Activated CD4-positive, alpha-beta T cell treated with anti-CD3 and anti-CD28 coated beads, Interleukin-2, amount 50 U/mL, for 24 hours (primary cell): ENCODE results near the gene JAKMIP1.

Source experiments
- DNase-seq, 2 donors: peaks; one replicate each; pipeline ENCODE4 v3.0.0-alpha.2; 2020; ENCODE audit warnings: low read depth in 1 of 2, low spot score in 1 of 2

The JAKMIP1 gene

DNA sequence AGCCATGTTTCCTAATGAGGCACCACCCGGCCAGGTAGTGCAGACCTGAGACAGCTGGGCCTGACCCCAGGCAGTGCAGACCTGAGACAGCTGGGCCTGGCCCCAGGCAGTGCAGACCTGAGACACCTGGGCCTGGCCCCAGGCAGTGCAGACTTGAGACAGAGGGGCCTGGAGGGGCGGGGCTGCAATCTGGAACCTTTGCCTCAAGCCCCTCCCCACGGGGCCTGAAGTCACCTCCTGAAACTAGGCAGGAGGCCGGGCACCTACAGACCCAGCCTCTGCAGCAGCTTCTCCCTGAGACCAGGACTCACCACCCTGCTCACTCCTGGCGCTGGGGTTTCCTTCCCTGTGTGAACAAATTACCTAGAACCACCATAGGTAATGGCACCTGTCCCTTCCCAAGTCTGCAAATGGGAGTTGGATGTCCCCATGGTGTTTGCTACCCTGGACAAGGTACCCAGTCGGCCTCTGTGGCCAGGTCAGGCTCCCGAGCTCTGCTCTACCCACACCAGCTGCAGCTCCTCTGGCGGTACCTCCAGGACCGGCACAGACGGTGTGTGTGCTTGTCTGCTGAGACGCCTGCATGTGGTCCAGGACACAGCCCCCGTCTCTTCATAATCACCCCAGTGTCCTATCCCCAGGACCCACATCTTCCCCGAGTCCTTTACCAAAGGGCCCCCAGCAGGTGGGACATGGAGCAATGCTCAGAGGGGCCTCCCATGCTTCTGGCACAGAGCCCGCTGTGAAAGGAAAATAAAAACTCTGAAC, 129.0 kb downstream of the JAKMIP1 start:
- no peak for DNase-seq

DNA sequence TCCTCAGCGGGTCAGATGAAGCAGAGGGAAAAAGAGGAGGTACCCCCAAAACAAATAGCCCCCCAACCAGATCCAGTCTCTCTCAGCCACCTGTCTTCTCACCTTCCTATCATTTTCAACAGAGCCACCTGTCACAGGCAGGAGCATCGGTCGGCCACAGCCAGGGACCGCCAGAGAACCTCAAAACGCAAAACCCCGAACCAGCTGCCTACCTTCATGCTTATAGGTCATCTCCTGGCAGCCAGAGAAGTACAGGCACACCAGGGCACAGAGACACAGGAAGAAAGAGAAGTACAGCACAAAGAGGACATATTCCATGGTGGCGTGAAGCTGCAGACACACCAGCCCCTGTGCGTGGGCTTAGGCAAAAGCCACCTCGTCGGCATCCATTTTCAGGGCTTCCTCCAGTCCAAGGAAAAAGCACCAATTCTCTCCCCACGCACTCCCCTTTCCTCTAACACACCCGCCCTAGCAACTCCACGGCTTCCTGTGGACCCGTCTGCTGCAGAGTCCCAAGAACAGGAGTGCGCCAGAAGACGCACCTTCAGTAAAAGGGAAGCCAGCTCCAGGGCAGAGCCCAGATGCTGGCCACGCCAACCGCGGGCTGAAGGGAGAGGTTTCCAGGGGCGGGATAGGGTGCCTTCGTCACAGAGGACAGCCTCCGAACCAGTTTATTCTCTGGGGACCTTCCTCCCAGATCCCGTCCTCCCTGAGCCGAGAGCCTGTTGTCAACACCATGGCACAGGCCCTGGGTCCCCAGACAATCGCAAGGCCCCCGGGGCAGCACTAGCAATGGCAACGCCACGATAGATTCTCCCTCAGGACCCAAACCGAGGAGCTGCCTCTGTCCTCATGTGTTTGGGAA, 130.3 kb downstream of the JAKMIP1 start:
- DNase-seq: no peak

DNA sequence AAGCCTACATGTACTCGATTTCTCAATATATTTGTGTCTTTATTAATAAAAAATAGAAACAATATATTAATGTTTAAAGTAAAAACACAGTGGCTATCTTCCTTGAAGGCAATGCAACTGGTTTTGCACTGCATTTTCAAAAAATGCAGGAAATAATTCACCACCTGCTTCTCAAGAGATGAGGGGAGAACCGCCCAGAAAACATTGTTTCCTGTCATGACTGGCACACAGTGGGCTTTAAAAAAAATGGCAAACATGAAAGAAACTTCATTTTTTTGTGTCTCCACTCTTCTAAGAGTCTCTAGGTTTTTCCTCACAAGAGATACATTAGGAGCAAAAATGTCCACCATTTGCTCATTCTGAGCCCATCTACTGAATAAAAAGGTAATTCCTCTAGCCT, 131.4 kb downstream of the JAKMIP1 start:
- DNase-seq: no peak

DNA sequence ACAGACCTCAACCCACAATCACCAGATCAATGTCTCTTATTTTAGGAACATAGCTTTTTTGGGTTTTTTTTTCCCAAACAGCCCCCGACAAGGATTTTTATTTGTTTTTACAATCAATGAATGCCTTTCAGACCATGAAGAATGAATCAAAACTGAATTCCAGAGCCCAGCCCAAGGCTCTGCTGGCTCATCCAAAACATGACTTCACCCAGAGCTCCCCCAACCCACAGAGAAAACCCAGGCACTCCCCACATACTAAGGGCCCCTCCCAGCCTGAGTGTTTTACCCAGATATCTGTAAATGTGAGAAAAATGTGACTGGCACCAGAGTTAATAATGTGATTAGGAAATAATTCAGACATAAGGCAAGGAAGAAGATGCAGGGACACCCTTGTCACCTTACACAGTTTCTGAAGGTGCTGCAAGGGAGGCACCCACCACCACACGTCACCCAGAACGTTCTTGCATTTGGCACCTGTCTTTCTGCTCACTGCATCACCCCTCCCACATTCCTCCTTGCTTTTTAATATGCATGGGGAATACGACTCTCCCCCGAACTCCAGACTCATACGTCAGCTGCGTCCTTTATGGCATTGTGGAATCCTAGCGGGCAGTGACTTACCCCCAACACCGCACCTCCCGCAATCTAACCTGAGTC, 134.3 kb downstream of the JAKMIP1 start:
- DNase-seq: no peak

DNA sequence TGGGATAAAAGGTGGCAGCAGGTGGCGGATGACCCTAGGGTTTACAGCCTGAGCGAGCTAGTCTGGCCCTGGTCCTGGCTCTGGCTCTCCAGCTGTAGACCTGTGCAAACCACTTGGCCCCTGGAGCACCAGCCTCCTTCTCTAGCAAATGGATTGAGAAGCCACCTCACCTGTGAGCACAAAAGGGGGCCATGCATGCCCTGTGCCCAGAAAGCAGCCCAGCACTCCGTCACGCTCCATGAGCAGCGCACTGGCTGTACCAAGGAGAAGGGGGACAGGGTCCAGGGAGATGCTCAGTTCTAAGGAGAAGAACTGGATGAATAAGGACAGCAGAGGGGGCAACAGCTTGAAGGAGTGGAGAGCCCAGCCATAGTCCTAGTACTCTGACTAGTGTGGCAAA, 135.2 kb downstream of the JAKMIP1 start:
- DNase-seq: no peak

DNA sequence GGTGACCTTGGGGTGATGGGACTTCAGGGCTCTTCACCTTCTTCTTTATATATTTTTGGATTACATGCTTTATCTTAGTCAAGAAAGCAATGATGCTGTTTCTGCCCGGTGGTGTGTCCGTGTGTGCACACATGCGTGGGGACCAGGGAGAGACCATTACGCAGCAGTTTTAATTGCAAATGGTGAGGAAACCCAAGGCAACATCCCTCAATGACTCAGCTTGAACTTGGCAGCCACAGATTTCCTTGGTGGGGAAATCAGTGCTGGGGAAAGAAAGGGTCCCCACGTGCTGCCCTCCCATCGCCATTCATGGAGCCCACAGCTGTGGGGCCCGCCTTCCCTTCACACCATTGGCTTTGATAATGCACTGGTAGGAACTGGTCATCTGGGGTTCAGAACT, 136.0 kb downstream of the JAKMIP1 start:
- DNase-seq: no peak

DNA sequence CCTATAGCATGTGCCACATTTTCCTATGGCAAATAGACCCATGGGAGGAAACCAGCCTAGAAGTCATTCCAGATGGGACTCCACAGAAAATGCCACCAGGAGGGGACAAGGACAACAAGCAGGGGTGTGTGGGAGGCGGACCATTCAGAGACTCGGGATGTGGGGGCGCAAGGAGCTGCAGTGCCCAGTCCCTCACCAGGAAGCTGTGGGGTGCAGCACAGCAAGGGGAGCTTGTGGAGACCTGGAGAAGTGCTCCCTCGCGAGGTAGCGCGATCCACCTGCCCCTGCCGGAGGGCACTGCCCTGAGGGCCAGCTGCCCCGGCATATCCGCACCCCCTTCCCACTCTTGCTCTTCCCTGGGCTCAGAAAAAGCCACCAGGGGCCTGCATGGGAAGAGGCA, 136.7 kb downstream of the JAKMIP1 start:
- no peak for DNase-seq

DNA sequence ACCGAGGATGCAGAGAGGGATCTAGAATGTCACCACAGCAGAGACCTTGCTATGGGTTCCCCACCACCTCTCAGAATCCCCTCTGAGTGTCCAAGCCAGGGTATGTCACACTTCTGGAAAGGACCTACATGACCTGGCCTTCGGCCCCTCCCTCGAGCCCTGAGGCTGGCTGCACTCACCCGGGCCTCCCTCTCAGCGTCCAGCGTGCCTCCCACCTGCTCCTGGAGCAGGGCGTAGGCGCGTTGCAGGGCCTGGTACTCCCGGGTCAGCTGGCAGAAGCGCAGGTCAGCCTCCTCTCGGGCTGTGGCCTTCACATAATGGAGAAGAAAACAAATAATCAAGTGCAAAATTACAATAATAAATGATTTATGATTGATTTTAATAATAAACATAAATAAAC, 138.2 kb downstream of the JAKMIP1 start:
- DNase-seq: no peak

DNA sequence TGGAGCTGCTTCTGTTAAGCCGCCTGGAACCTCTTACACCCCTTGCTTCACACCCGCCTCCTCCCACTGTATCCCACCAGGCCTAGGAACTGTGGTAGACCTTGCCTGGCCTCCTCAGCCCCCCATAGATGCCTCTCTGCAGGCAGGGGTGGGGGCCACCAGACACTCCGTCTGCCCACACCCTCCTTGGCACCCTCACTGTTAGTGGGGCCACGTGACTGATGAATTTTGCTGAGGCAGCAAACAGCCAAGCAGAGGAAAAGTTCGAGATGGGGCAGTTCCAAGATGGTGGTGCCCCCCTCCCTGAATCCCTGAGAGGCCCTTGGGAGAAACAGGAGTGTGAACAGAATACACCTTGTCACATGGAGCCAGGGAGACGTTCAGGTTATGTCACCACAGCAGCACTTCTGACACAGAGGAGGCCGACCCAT, 141.0 kb downstream of the JAKMIP1 start:
- no peak for DNase-seq

DNA sequence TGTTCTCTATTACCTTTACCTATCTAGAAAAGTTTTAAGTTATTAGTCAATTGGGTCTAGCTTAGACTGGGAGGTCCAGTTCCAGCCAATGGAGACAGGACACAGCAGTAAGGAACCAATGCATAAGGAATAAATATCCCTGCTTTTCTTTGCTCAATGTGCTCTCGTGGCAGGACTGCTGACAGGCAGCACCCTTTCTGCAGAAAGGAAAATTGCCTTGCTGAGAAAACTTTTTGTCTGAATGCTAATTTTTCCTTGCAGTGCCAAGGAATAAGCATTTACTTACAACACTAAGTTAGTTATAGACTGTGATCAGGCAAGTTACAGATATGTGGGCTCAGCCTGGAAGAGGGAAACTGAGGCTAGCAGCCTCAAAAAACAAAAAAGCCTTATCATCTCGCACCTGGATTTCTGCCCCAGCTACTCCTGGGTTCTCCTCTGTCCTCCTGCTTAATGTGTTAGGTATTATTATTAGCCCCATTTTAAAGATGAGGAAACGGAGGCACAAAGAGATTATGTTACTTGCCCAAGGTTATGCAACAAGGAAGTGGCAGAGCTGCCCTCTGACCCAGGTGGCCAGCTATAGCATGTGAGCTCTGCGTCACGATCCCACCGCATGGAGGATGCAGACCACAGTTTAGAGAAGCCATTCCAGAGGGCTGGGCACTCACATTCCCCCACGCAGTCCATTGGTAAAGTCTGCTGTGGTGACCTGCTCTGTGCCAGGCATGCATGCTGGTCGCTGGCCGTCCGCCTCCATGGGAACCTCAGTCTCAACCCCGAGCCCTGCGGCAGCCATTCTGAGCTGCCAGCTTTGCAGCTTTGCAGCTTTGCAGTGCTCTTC, 141.6 kb downstream of the JAKMIP1 start:
- no peak for DNase-seq

DNA sequence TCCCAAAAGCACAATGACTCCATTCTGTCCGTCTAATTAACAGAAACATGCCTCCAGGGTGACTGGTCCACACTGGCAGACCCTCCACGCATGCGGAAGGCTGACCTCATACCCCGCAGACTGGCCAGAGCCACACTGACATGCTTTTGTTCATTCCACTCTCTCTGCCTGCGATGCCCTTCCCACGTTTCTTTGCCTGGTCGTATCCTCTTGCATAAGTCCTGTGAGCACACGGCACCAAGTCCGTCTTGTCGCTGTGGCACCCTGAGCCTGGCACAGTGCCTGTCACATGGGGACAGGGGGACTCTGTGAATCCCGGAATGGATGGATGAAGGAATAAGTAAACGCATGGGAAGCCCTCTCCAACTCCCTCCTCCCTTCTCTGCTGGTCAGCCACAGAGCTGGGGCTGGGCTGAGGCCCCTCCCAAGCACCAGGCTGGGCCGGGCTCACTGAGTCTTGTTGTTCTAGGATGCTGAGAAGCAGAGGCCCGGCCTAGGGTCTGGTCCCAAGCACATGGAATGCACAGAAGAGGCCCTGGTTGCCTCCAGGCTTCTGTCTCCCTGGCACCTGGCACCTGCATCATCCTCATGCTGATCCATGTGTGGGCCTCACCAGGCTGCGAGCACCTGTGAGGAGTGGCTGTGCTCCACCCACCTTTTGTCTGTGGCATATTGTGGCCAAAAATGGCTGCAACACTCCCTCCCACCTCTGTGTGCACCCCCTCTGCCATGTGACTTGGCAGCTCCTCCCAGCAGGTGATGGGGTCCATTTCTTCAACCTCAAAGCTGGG, 143.2 kb downstream of the JAKMIP1 start:
- DNase-seq: no peak

DNA sequence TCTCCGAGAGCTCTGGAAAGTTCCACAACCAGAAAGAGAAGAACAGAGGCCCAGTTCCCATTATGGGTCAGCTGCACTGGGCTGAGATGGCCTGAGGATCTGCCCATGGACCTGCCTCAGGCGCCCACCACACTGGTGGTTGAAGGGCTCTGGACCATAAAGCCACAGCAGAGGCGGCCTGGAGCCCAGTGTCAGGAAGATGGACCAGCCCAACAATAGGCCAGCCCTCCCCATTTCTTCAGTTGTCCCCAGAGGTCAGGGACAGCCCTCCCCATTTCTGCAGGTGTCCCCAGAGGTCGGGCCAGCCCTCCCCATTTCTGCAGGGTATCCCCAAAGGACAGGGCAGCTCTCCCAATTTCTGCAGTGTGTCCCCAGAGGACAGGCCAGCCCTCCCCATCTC, 144.9 kb downstream of the JAKMIP1 start:
- no peak for DNase-seq

DNA sequence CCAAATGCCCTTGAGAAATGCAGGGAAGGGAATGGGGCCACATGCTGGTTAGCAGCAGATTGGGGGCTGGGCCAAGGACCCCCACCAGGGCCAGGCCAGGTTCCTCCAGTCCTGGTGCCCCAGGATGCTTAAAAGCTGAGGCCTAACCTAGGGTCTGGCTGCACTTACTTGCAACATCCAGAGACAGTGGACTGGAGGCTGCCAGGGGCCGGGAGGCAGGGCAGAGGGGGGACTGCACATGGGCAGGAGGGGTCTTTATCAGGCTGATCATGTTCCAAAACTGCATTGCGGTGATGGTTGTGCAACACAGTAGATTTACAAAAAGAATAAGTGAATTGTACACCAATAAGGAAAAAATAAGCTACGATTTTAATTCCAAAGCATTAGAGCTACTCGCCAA, 145.3 kb downstream of the JAKMIP1 start:
- DNase-seq: no peak

DNA sequence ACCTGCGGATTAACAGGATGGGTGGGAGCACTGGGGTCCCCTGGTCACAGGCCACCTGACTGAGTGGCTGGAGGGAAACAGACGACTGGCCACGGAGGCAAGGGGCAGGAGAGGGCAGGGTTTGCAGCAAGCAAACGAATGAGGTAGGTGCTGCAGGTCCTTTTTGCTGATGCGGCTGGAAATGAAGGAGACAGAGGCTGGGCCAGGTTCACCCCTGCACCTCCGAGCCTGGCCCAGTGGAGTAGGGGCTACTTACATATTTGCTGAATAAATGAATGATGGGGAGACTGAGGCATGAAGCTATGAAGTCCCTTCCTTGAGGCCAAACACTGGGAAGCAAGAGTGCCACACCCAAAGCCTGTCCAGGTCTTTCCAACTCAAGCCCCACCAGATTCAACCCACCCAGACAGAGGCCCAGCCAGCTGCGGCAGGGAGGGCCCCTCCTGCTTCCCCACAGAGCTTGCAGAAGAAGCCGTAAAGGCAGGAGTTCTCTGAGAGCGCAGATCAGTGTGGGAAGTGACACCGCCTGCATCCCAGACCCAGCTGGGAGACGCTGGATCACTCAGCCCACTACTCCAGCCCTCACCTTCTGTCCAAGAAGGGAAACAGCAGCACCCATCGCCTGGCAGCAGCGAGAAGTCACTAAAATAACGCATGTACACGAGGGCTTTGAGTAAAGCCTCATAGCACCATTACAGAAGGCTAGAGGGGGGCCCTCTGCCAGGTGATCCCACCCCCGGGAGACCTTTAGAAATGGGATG, 146.0 kb downstream of the JAKMIP1 start:
- DNase-seq: no peak

DNA sequence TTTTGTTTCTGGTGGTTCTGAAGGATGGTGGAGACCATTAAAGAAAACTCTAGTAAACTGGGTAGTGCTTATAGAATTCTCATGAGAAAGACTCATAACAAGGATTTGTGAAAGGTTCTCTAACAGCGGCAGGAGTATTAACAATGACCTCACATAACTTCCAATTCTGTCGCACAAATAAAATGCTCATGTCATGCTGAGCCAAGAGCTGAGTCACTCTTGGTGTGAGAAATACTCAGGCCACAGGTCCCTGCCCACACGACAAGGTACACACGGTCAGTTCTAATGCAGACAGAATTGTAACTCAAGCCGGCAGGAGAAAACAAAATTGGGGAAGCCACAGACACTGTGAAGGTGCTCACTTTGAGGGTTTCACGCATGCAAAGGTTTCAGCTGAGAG, 147.7 kb downstream of the JAKMIP1 start:
- no peak for DNase-seq

DNA sequence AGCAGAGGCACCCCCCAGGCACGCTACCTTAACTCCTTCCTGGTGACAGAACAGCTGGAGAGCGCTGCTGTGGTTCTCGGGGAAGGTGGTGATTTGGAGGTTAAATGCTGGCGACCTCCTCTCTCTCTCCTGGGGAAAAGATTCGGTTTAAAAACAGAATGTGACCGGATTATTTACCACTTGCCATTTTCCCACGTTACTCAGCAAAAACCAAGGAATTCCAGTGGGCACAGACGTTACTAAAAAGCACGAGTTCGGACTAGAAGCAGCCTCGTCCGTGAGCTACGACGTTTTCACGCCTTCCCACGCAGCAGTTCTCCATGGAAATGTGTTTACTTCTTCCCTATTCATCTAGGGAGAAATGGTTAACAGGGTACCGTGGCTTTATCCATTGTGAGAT, 149.8 kb downstream of the JAKMIP1 start:
- DNase-seq: no peak

DNA sequence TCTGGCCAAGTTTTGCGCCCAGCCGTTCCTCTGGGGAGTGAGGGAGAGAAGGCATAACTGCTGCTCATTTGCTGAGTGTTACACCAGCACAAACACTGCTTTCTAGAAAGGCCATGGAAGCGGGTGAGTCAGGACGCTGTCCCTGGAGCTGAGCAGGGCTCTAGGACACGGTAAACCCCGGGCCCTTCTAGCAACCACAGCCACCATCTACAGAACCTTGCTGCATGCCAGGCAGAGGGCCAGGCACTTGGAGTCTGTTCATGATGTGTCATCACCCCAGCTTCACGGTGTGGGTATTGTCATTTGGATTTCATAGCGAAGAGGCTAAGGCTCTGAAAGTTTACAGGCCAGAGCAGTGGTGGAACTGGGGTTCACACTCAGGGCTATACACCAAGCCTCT, 150.4 kb downstream of the JAKMIP1 start:
- DNase-seq: no peak

DNA sequence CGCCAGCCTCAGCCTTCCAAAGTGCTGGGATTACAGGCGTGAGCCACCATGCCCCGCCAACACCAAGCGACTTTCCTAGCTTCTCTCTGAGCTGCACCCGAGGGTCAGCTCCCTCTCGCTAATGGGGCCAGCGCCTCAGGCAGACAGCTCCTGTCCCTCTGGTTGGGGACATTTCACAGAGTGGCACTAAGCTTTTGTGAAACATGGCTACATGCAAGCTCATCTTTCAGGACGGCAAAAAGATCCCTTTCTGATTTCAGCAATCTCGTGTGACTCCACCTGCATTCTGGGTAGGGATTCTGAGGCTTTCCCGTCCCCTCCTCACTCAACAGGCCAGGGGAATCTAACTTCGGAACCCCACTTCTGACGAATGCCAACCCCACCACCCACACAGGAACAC, 151.1 kb downstream of the JAKMIP1 start:
- no peak for DNase-seq

DNA sequence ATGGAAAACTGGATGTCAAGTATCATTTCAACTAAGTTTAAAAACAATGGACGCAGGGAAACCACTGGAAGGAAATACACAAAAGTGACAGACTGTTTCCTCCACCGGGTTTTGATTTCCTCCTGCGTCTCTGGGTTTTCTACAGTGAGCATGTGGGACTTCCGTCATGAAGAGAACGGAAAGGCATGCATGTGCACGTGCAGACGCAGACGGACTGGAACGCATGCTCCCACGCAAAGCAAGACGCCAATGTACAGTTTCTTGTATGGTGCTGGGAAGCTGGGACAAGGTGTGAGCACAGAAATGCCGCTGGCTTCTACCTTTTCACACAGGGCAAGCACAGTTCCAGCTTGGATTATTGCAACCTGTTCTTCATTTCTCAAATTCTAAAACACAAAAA, 151.8 kb downstream of the JAKMIP1 start:
- no peak for DNase-seq
